ENCODE results near the gene SORL1. TPM values are rescaled to one million over a fixed set of nuclear protein-coding genes. Genes with fewer than 3 reads are reported as not detected.

Gene SORL1
- total RNA-seq, 4 donors from 2014 or later: 7.1 to 12.6 (median 10.6) TPM

GRCh38 chr11:121563003-121563402 is 110.9 kb downstream of the SORL1 start:
- no peak overlapping the region for H3K27ac ChIP-seq
- no peaks in the 10 kb centered on the region for H3K4me1 ChIP-seq
- peaks cover 0 to 42% of the 10 kb centered on the region in 2 donors for H3K36me3 ChIP-seq
- WGBS, 2 donors (ENCODE audit: low coverage in 1 of 2): 88 to 100% methylated on average over 3 to 4 of the region's 4 CpGs
- no peak for ATAC-seq
- no peak for TF ChIP-seq POLR2AphosphoS5 (IDR thresholded peaks at IDR 0.05)
- no peak for TF ChIP-seq POLR2A (IDR thresholded peaks at IDR 0.05)
- TF ChIP-seq, protein P1, sequence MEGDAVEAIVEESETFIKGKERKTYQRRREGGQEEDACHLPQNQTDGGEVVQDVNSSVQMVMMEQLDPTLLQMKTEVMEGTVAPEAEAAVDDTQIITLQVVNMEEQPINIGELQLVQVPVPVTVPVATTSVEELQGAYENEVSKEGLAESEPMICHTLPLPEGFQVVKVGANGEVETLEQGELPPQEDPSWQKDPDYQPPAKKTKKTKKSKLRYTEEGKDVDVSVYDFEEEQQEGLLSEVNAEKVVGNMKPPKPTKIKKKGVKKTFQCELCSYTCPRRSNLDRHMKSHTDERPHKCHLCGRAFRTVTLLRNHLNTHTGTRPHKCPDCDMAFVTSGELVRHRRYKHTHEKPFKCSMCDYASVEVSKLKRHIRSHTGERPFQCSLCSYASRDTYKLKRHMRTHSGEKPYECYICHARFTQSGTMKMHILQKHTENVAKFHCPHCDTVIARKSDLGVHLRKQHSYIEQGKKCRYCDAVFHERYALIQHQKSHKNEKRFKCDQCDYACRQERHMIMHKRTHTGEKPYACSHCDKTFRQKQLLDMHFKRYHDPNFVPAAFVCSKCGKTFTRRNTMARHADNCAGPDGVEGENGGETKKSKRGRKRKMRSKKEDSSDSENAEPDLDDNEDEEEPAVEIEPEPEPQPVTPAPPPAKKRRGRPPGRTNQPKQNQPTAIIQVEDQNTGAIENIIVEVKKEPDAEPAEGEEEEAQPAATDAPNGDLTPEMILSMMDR (IDR thresholded peaks at IDR 0.05): no peak
- no peak for TF ChIP-seq EP300 (IDR thresholded peaks at IDR 0.05)
- no peak overlapping the region for H3K4me3 ChIP-seq
- no peaks in the 10 kb centered on the region for H3K9me3 ChIP-seq
- no peaks in the 10 kb centered on the region for H3K27me3 ChIP-seq

GRCh38 chr11:121563900-121564822 is 112.0 kb downstream of the SORL1 start:
- Histone ChIP-seq H3K36me3 (peaks cover 0 to 34% of the 10 kb centered on the region in 2 donors), H3K27me3 (no peaks in the 10 kb centered on the region), H3K4me3 (no peak overlapping the region), H3K27ac (no peak overlapping the region), H3K9me3 (no peaks in the 10 kb centered on the region), H3K4me1 (no peaks in the 10 kb centered on the region)
- 83 to 88% methylated on average over 5 to 8 of the region's 8 CpGs for WGBS, 2 donors (ENCODE audit: low coverage in 1 of 2)
- TF ChIP-seq POLR2A (IDR thresholded peaks at IDR 0.05) (no peak), POLR2AphosphoS5 (IDR thresholded peaks at IDR 0.05) (no peak), EP300 (IDR thresholded peaks at IDR 0.05) (no peak)
- TF ChIP-seq, protein P1 (IDR thresholded peaks at IDR 0.05): no peak
- ATAC-seq: no peak

- Histone ChIP-seq H3K27ac (no peak overlapping the region), H3K4me3 (no peak overlapping the region), H3K4me1 (no peaks in the 10 kb centered on the region), H3K9me3 (no peaks in the 10 kb centered on the region), H3K36me3 (peaks cover 0 to 28% of the 10 kb centered on the region in 2 donors), H3K27me3 (no peaks in the 10 kb centered on the region)
- 90% methylated on average over 5 of the region's 5 CpGs for WGBS, 2 donors (ENCODE audit: low coverage in 1 of 2)
- TF ChIP-seq POLR2A (IDR thresholded peaks at IDR 0.05) (no peak), EP300 (IDR thresholded peaks at IDR 0.05) (no peak), POLR2AphosphoS5 (IDR thresholded peaks at IDR 0.05) (no peak)
- TF ChIP-seq, protein P1 (IDR thresholded peaks at IDR 0.05): no peak
- no peak for ATAC-seq
Measured at GRCh38 chr11:121564948-121565684, 113.0 kb downstream of the SORL1 start.

- TF ChIP-seq POLR2A (IDR thresholded peaks at IDR 0.05) (no peak), EP300 (IDR thresholded peaks at IDR 0.05) (no peak), POLR2AphosphoS5 (IDR thresholded peaks at IDR 0.05) (no peak)
- TF ChIP-seq, protein P1 (IDR thresholded peaks at IDR 0.05): no peak
- ATAC-seq: no peak
- H3K27ac ChIP-seq: no peak overlapping the region
- H3K4me3 ChIP-seq: no peak overlapping the region
- no peaks in the 10 kb centered on the region for H3K27me3 ChIP-seq
- no peaks in the 10 kb centered on the region for H3K4me1 ChIP-seq
- no peaks in the 10 kb centered on the region for H3K9me3 ChIP-seq
- 74 to 88% methylated on average over 5 to 7 of the region's 9 CpGs for WGBS, 2 donors (ENCODE audit: low coverage in 1 of 2)
- peaks cover 0 to 31% of the 10 kb centered on the region in 2 donors for H3K36me3 ChIP-seq
Measured at GRCh38 chr11:121566279-121567168, 114.4 kb downstream of the SORL1 start.

Data from gastroesophageal sphincter (tissue), 4 donors.